H1 (cell line): ENCODE results near the gene C3orf20. TPM values are rescaled to one million over a fixed set of nuclear protein-coding genes. Genes with fewer than 3 reads are reported as not detected.

Experiments used
- CHD1 ChIP-seq: IDR thresholded peaks from 2 replicates; pipeline ENCODE4 v1.6.1; 2012; ENCODE audit warnings: low read depth, low read length, improper control_type of control experiment
- EP300 ChIP-seq, 2 experiments: IDR thresholded peaks; 1 replicate in 1 of 2; 2 replicates in 1 of 2; pipeline ENCODE4 v1.6.1; 2011 to 2012; ENCODE audit warnings: low read depth in 2 of 2, low read length in 2 of 2, mild to moderate bottlenecking in 2 of 2, borderline replicate concordance in 1 of 2, inconsistent platforms in 1 of 2, moderate library complexity in 1 of 2
- GABPA ChIP-seq: IDR thresholded peaks from 2 replicates; pipeline ENCODE4 v1.6.1; 2011; ENCODE audit warnings: mild to moderate bottlenecking, low read length, moderate library complexity, borderline replicate concordance; ENCODE audit not compliant: insufficient read depth
- NRF1 ChIP-seq: IDR thresholded peaks from 2 replicates; pipeline ENCODE4 v1.6.1; 2011; ENCODE audit warnings: mild to moderate bottlenecking, low read depth, low read length, improper control_type of control experiment
- SIX5 ChIP-seq: IDR thresholded peaks from 2 replicates; pipeline ENCODE4 v1.6.1; 2011; ENCODE audit warnings: mild to moderate bottlenecking, low read depth, low read length
- polyA plus RNA-seq, 7 experiments: library from polyadenylated mRNA; depleted of rRNA in 3 of 7; stranded (reverse) in 5 of 7; unstranded in 2 of 7; fragments of >200 nt in 5 of 7; fragments of 200-250 nt in 2 of 7; gene quantifications; 1 replicate in 5 of 7; 2 replicates in 1 of 7; 4 replicates in 1 of 7; pipeline versions ENCODE4 v1.2.1 to v1.2.3, GENCODE V29; 2011 to 2013; ENCODE audit warnings: missing spikeins in 2 of 7, mixed read lengths in 2 of 7
- total RNA-seq: library from RNA; stranded (reverse); fragmentation: NEBNext Ultra II Directional; extraction: Animal tissue kit (Norgen Biotek cat#: 25700); gene quantifications from 2 replicates; pipeline ENCODE4 v1.2.1, GENCODE V29; 2021

The C3orf20 gene
- total and polyA plus RNA-seq, 2 of the 8 experiments (the other 6 are each of a cell fraction or from before 2014, with no cell fraction given): not detected

DNA sequence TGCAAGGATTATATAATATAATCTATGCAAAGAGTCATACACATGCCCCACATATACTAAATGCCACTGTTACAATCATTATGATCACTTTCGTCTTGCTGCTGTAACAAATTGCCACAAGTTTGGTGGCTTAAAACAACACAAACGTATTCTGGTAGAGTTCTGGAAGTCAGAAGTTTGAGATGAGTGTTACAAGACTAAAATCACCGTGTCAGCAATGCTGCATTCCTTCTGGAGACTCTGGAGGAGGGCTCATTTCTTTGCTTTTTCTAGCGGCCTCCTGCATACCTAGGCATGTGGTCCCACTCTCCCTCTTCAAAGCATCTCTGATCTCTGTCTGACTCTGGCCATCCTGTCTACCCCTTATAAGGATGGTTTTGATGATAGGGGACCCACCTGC is 24.7 kb upstream of the C3orf20 start (continued):
- TF ChIP-seq GABPA (no peak), EP300 (IDR thresholded peaks at IDR 0.05; ENCODE audit: borderline replicate concordance in 1 of 2, low read depth in 2 of 2, low read length in 2 of 2) (no peak), NRF1 (no peak), CHD1 (no peak), SIX5 (no peak)
- TF ChIP-seq, all 59 proteins: peak for 0
